ENCODE data around the gene DAND5.

GRCh38 chr19:12991296-12991695, 21.9 kb downstream of the DAND5 start:
- TF ChIP-seq, protein P1, sequence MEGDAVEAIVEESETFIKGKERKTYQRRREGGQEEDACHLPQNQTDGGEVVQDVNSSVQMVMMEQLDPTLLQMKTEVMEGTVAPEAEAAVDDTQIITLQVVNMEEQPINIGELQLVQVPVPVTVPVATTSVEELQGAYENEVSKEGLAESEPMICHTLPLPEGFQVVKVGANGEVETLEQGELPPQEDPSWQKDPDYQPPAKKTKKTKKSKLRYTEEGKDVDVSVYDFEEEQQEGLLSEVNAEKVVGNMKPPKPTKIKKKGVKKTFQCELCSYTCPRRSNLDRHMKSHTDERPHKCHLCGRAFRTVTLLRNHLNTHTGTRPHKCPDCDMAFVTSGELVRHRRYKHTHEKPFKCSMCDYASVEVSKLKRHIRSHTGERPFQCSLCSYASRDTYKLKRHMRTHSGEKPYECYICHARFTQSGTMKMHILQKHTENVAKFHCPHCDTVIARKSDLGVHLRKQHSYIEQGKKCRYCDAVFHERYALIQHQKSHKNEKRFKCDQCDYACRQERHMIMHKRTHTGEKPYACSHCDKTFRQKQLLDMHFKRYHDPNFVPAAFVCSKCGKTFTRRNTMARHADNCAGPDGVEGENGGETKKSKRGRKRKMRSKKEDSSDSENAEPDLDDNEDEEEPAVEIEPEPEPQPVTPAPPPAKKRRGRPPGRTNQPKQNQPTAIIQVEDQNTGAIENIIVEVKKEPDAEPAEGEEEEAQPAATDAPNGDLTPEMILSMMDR (IDR thresholded peaks at IDR 0.05; ENCODE audit: borderline replicate concordance, extremely low read depth, low read length, poor library complexity, severe bottlenecking) = no peak
- TF ChIP-seq EZH2 (IDR thresholded peaks at IDR 0.05; ENCODE audit: borderline replicate concordance, low read depth, low read length, severe bottlenecking) = no peak

Measured in DND-41 (cell line).